HG02885 (cell line): Measurements from ENCODE around the gene CD37.

Experiments
- ATAC-seq: cut with Tn5 transposase; IDR thresholded peaks from one replicate; pipeline ENCODE4 v1.9.1; 2021; ENCODE audit warnings: mild to moderate bottlenecking; ENCODE audit not compliant: unreplicated experiment, poor library complexity

The CD37 gene

GRCh38 chr19:49343123-49343522, 7.9 kb downstream of the CD37 start:
- no peak for ATAC-seq

- ATAC-seq: no peak
These were observed 9.6 kb downstream of the CD37 start for GRCh38 chr19:49344505-49345423.

- no peak for ATAC-seq
These were observed 12.0 kb downstream of the CD37 start for GRCh38 chr19:49347191-49347590.

GRCh38 chr19:49347835-49348234, 12.6 kb downstream of the CD37 start:
- ATAC-seq: no peak

- ATAC-seq: no peak
These were observed 13.3 kb downstream of the CD37 start for GRCh38 chr19:49348305-49349189.

GRCh38 chr19:49349567-49349966, 14.4 kb downstream of the CD37 start:
- ATAC-seq: no peak

- no peak for ATAC-seq
These were observed 20.7 kb downstream of the CD37 start for GRCh38 chr19:49355909-49356353.

GRCh38 chr19:49356382-49356781, 21.2 kb downstream of the CD37 start:
- ATAC-seq: no peak

GRCh38 chr19:49357186-49357585, 22.0 kb downstream of the CD37 start:
- no peak for ATAC-seq

GRCh38 chr19:49359851-49360820, 24.9 kb downstream of the CD37 start:
- ATAC-seq: no peak

- no peak for ATAC-seq
These were observed 26.3 kb downstream of the CD37 start for GRCh38 chr19:49361438-49362047.

GRCh38 chr19:49362048-49362928, 27.1 kb downstream of the CD37 start, which contains the start of gene TEAD2:
Gene TEAD2, minus strand, starts transcription at chr19:49362416. Its CDS starts 2,341 bp downstream, at chr19:49360075.
- no peak for ATAC-seq

GRCh38 chr19:49362929-49363267, 27.7 kb downstream of the CD37 start:
- no peak for ATAC-seq

GRCh38 chr19:49363268-49364082, 28.3 kb downstream of the CD37 start, which contains the start of gene DKKL1:
Gene DKKL1, plus strand, starts transcription at chr19:49363877. Its CDS starts 122 bp downstream, at chr19:49363999.
- peak; percentile 74 for ATAC-seq

GRCh38 chr19:49364083-49364737, 29.0 kb downstream of the CD37 start:
- no peak for ATAC-seq

GRCh38 chr19:49366110-49366509, 30.9 kb downstream of the CD37 start:
- ATAC-seq: no peak

GRCh38 chr19:49368711-49369358, 33.6 kb downstream of the CD37 start:
- no peak for ATAC-seq
